ES-I3 (cell line): ENCODE measurements around the gene CHRNA1.

Experiments used
- H3K36me3 ChIP-seq: 2 replicates; pipeline ENCODE4 v1.6.1; 2013; ENCODE audit warnings: mild to moderate bottlenecking, low read length, control low read depth, moderate library complexity; ENCODE audit not compliant: insufficient read depth
- H3K4me1 ChIP-seq: 2 replicates; pipeline ENCODE4 v1.6.1; 2013; ENCODE audit warnings: mild to moderate bottlenecking, control low read depth, low read length; ENCODE audit not compliant: insufficient read depth
- H3K9ac ChIP-seq: 2 replicates; pipeline ENCODE4 v1.6.1; 2013; ENCODE audit warnings: low read depth, mild to moderate bottlenecking, low read length, moderate library complexity
- H3K9me3 ChIP-seq: 2 replicates; pipeline ENCODE4 v1.6.1; 2013; ENCODE audit warnings: mild to moderate bottlenecking, low read length, moderate library complexity; ENCODE audit not compliant: control insufficient read depth, insufficient read depth

Gene CHRNA1

DNA sequence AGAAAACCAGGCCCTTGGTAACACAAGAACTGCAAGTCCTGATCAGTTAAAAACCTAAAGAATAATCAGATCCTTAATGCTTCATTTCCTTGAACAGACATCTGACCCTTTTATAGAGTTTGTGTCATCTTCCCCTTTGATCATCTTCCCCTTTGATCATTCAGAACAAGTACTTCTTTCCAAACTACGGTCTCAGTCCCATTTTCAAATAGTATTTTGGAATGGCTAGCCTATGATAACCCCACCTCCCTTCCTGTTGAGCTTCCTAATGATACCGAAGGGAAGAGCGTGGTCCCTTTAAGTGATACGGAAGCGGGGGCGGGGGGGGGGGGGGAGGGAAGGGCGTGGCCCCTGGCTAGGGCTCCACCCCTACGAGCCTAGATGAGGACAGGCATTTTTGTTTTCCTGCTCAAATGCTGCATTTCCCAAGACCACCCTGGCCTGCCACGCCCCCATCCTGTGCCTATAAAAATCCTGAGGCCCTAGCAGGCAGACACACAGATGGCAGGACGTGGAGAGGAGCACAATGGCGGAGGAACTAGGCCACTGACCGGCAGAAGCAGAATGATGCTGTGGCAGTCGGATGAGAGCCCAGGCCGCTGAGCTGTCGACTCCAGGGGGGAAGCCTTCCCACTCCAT lies 24.1 kb upstream of the CHRNA1 start:
- H3K9ac ChIP-seq: peak overlapping the region; percentile 50; the same call in 1 of the 2 replicates
- no peaks in the 10 kb centered on the region for H3K36me3 ChIP-seq
- no peaks in the 10 kb centered on the region for H3K9me3 ChIP-seq
- peaks cover 40% of the 10 kb centered on the region for H3K4me1 ChIP-seq

DNA sequence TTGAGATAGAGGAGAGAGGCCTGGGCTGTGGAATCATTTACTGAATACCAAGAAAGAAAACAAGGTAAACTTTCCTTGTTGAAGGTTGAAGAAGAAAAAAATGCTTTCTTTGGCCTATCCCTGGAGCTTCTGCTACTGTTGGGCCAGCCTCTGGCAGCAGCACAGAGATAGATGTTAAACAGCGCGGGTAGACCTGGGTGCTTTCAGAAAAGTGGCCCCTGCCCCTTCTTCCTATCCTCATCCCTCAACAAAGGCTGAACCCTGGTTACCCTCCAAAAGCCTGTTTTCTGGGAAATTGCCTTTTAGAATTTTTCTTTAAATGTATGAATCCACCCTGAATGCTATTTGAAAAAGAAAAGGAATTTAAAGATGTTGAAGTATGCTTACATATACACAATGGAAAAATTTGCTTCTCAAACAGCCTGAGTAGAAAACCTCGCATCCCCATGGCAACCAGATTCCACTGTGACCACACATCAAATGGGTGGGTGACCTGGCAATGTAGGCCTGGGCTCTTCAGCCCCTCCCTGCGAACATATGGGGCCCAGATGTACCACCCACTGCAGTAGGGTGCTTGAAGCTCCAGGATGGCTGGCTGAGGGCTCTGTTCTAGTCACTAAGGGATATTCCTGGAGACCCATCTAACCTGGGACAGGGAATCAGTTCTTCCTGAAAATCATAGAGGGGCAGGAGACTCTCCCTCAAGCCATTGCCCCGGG lies 23.4 kb upstream of the CHRNA1 start:
- peak overlapping the region; percentile 19 for H3K9ac ChIP-seq

DNA sequence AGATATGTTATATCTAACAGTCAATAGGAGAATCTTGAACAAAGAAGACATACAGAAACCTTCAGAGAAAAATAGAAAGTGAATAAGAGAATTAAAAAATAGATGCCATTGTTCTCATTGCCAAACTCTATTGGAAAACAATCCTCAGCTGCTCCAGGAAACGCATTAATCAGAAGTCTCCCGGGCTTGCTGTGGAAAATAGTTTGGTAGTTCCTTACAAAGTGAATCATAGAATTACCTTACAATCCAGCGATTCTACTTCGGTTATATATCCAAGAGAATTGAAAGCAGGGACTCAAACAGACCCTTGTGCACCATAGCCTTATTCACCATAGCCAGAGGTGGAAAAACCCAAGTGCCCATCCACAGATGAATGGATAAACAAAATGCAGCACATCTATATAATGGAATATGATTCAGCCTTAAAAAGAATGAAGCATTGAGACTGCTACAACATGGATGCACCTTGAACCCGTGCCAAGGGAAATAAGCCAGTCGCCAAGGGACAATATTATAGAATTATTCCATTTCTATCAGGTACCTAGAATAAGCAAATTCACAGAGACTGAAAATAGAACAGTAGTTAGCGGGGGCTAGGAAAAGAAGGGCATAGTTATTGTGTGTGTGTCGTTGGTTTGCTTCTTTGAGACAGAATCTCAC lies 21.9 kb upstream of the CHRNA1 start:
- peaks cover 27% of the 10 kb centered on the region for H3K4me1 ChIP-seq
- H3K9ac ChIP-seq: no peak overlapping the region
- H3K9me3 ChIP-seq: no peaks in the 10 kb centered on the region
- H3K36me3 ChIP-seq: no peaks in the 10 kb centered on the region

More for the DNA sequence above, 23.4 kb upstream of the CHRNA1 start:
- Histone ChIP-seq H3K36me3 (no peaks in the 10 kb centered on the region), H3K9me3 (no peaks in the 10 kb centered on the region), H3K4me1 (peaks cover 34% of the 10 kb centered on the region)

DNA sequence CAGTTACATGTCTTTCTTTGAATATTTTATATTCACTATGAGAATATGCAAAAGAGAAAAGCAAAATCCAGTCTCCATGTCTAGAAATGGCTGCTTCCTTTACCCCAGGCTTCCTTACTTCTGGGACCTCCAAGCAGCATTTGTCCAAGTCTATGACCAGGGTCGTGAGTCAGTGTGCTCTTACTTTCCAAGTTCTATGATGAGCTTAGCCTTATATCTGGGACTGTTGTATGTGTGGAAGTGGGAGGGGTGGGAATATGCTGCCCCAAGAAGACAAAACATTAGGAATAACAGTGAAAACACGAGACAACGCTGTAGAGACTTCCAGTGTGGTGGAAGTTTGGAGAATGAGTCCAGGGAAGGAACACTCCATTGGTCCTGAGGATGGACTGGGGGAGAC lies 21.2 kb upstream of the CHRNA1 start:
- peaks cover 27% of the 10 kb centered on the region for H3K4me1 ChIP-seq
- H3K9me3 ChIP-seq: no peaks in the 10 kb centered on the region
- no peaks in the 10 kb centered on the region for H3K36me3 ChIP-seq
- H3K9ac ChIP-seq: no peak overlapping the region

DNA sequence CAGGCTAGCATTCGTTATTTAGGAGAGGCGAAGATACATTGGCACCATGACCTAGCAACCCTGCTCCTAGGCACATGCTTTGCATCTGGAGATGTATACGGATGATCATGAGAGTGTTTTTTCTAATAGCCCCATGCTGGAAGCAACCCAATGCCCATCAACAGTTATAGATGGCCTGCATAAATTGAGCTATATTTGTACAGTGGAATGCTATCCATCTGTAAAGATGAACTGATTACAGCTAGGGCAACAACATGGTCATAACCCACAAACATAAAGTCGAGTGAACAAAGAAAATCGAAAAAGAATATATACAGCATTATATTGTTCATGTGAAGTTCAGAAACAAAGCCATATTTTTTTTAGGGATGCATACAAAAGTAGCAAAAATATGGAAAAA lies 20.6 kb upstream of the CHRNA1 start:
- H3K9ac ChIP-seq: no peak overlapping the region
- no peaks in the 10 kb centered on the region for H3K9me3 ChIP-seq
- no peaks in the 10 kb centered on the region for H3K36me3 ChIP-seq
- peaks cover 33% of the 10 kb centered on the region for H3K4me1 ChIP-seq

DNA sequence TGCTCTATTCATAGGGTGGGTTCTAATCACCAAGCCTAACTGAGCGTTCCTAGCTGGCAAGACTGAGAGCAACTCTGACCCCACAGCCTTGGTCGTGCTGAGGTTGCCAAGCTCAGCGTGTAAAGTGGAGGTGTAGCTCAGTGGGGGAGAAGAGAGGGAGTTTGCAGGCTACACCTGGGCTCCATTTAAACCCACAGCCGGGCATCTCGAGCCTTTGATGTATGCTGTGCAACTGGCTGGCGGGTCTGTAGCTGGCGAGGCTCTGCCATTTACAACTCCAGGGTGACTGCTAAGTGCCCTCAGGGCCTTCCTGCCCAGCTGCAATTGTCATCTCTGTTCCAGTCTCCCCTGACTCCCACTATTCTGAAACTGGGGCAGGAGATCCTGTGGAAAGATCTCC lies 20.0 kb upstream of the CHRNA1 start:
- Histone ChIP-seq H3K9ac (no peak overlapping the region), H3K36me3 (no peaks in the 10 kb centered on the region), H3K4me1 (peaks cover 39% of the 10 kb centered on the region), H3K9me3 (no peaks in the 10 kb centered on the region)

DNA sequence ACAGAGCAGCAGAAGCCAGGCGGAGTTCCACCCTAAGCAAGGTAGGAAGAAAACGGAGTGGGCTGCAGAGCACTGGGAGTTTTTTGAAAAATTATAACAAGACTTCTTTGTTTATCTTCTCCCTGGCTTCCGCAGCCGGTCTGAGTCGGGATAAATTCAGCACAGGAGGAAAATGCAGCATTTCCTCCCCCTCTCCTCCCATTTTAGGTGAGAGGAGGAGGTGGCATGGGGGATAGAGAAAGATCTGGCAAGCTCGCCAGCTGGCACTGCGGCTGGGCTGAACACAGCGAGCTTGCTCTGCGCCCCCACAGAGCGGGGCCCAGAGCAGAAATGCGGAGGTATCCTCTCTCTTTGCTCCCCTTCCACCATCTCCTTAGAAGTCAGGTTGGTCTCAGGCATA lies 17.7 kb upstream of the CHRNA1 start:
- H3K36me3 ChIP-seq: no peaks in the 10 kb centered on the region
- H3K9me3 ChIP-seq: no peaks in the 10 kb centered on the region
- H3K4me1 ChIP-seq: peaks cover 42% of the 10 kb centered on the region
- no peak overlapping the region for H3K9ac ChIP-seq

DNA sequence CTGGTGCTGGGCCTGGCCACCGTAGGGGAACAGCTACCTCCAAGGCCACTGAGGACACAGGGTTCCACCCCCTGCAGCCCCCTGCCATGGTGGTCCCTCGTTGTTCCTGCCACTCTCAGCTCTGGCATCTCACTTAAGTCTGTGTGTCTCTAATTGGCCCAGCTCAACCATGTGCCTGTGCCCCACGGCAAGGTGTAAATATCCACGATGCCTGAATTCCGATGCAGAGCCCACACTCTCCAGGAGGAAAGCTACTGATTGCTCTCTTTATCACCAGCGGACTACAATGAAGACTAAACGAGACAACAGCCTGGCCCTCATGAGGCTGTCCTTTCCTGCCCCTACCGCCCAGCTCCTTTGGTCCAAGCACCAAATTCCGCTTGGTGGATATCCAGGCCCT lies 17.0 kb upstream of the CHRNA1 start:
- Histone ChIP-seq H3K9ac (no peak overlapping the region), H3K4me1 (peaks cover 41% of the 10 kb centered on the region), H3K9me3 (no peaks in the 10 kb centered on the region), H3K36me3 (no peaks in the 10 kb centered on the region)

DNA sequence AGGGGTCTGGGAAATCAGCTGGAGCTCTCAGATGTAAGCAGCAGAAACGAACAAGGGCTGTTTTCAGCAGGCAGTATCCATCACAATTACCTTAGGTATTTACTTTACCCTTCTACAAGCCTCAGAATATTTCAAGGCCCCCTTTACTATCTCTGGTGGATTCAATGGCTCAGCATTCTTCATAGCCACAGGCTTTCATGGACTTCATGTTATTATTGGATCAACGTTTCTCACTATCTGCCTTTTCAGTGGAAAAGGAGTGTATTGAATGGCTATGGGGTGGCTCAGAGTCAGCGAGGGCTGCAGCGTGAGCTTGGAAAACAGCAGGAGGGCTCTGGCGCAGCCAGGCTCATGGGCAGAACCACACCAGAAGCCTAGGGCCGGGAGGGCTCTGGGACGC lies 16.6 kb upstream of the CHRNA1 start:
- H3K9ac ChIP-seq: no peak overlapping the region
- no peaks in the 10 kb centered on the region for H3K9me3 ChIP-seq
- H3K4me1 ChIP-seq: peaks cover 38% of the 10 kb centered on the region
- no peaks in the 10 kb centered on the region for H3K36me3 ChIP-seq

DNA sequence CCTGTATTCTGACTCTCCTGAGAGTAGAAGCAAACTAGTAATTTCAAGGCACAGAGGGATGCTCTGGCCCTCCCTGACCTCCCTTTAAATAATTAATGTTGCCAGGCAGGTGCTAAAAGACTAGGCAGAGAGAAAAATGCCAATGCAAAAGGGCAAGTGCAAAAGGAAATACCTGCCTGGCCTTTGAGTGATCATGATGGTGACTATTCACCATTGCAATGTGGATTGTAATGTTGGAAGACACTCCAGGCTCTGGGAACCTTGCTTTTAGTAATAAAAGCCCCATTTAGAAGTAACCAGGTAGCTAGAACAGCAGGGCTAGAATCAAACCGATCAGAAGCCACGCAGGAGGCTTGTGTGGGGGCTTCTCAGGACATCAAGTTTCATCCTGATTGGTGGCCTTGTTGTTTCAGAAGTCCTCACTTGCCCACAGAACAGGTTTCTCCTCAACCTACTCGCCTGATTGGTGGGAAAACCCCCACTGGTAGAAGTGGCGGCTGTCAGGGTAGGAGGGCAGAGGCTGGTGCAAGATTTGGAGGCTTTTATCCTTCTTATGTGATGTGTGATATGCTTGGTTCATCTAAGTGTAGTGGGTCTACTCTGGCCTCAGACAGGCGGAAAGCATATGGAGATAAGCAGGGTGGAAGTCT lies 16.0 kb upstream of the CHRNA1 start:
- H3K4me1 ChIP-seq: peaks cover 41% of the 10 kb centered on the region
- H3K9ac ChIP-seq: no peak overlapping the region
- no peaks in the 10 kb centered on the region for H3K9me3 ChIP-seq
- H3K36me3 ChIP-seq: no peaks in the 10 kb centered on the region

DNA sequence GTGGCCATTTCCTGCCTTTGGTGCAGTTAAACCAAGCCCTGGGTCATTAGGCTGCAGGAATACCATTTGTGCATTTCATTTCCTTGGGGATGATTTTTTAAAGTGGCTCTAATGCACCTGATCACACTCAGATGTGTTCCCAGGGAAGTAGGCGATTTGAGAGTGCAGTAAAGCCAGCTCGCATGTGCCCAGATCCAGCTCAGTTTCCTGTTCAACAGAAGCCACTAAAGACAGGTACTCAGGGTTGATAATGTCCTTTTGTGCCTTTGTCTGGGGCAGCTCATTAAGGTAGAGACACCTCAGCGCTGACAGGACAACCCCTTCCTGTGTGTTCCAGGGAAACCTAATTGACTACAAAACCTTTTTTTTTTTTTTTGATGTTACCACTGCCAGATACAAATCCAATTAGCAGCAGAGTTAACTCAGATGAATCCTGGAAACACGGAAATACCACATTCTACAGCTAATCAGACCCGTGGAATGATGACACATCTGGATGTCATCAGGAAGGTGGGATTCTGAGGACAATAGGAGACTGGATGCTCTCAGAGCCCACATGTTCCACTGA lies 15.2 kb upstream of the CHRNA1 start:
- Histone ChIP-seq H3K36me3 (no peaks in the 10 kb centered on the region), H3K9ac (no peak overlapping the region), H3K9me3 (no peaks in the 10 kb centered on the region), H3K4me1 (peaks cover 41% of the 10 kb centered on the region)

DNA sequence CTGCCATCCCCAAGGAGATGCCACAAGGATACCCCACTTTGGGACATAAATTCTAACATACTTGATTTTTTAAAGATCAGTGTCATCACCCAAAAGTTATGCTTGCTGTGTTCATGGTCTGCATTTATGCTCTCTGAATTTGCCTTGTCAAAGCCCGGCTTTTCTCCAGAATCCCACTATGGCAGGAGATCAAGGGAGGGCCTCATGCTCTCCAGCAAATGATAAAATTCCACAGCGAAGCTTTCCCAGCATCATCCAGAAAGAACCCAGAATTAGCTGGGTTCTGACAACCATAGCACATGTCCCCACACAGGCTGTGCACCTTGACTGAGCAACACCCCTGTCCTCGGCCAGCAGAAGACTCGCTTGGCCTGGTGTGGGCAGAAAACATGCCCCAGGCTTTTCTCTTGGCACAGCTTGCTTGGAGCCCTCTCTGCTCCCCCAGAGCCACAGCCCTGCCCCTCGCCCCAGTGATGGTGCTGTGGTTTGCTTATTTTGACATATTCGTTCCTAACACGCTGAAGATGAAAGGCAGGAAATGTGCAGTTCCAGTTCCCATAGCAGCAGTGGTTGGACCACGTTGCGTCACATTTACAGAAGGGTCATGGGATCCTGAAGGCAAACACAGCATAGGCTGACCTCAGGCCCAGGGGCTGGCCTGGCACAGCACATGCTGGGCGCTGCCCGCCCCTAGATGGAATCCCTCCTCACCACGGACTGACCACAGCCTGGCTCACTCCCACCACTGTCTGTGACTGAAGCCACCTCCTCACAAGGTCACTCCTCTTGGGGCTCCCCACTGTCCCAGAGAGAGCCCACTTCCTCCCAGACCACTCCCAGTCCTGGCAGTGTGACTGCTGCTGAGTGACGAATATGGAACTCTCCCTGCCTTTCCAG lies 14.1 kb upstream of the CHRNA1 start:
- no peaks in the 10 kb centered on the region for H3K36me3 ChIP-seq
- H3K4me1 ChIP-seq: peaks cover 45% of the 10 kb centered on the region
- H3K9ac ChIP-seq: no peak overlapping the region
- no peaks in the 10 kb centered on the region for H3K9me3 ChIP-seq

DNA sequence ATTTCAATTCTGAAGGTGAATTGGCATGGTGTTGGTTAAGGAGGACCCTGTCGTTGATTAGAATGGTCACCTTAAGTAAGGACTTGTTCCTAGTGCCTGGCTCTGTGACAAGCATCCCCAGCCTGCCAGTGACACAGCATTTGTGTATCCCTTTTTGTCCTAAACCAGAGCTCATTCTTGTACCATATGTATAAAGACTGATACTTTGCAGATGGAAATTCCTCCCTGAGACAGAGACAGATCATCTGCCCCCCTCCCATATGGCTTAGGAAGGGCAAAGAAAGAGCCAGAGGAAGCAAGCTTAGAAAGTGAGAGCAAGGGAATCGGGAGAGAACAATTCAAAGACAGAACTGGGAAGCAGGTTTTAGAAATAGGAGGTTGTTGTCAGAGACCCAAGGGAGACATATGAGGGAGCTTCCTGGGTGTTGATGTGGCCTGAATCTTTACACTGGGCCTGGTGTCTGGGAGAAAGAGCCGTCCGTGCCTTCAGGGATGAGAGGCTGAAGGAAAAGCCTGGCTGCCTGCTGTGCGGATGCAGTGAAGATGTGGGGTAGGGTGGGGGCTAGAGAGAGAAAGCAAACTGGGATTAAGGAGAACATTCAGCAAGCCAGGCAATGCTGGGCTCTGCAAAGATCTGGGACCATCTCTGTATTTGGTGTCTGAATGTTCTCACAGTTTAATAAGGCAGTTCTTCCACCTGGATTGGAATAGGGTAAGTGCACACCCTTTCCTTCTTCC lies 13.2 kb upstream of the CHRNA1 start:
- H3K9ac ChIP-seq: no peak overlapping the region

More for the DNA sequence above, 13.2 kb upstream of the CHRNA1 start:
- Histone ChIP-seq H3K4me1 (peaks cover 53% of the 10 kb centered on the region), H3K9me3 (no peaks in the 10 kb centered on the region), H3K36me3 (no peaks in the 10 kb centered on the region)
